GM10266 (cell line): ENCODE measurements around the gene CHAF1B.
"Not testable (repeated sequence)": the region's sequence is repeated elsewhere in the genome, so short reads cannot be mapped to it uniquely, and the experiment has no call there.

Source experiments
- DNase-seq: peaks from one replicate; pipeline ENCODE4 v3.0.0; 2012; ENCODE audit errors: extremely low spot score
- CTCF ChIP-seq: IDR thresholded peaks from 2 replicates; pipeline ENCODE4 v1.5.1; 2012; ENCODE audit warnings: mild to moderate bottlenecking, low read depth; ENCODE audit not compliant: control insufficient read depth, insufficient read depth; ENCODE audit errors: missing control alignments

Gene CHAF1B

GRCh38 chr21:36379251-36379650 is 5.9 kb upstream of the CHAF1B start:
- no peak for DNase-seq
- no peak for TF ChIP-seq CTCF

DNA sequence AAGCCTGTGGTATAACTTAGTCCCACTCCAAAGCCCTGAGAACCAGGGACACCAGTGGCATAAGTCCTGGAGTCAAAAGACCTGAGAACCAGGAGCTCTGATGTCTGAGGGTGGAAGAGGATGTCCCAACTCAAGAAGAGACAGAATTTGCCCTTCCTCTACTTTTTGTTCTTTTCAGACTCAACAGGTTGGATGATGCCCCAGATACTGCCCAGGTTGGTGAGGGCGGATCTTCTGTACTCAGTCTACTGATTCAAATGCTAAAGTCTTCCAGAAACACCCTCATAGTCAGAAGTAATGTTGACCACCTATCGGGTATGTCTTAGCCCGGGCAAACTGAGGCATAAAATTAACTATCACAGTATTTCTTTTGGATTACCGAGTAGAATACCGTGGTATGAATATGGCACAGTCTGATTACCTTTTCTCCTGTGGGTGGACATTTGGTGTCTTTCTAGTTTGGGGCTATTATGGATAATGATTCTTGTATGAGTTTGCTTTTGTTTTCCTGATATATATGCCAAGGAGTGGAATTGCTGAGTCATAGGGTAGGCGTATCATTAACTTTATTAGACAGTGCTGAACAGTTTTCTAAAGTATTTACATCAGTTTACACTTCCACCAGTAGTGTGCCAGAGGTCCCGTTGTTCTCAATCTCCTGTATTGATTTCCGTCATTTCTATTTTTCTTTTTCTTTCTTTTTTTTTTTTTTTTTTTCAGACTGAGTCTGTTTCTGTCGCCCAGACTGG is 3.2 kb upstream of the CHAF1B start:
- TF ChIP-seq CTCF = no peak
- DNase-seq = no peak

DNA sequence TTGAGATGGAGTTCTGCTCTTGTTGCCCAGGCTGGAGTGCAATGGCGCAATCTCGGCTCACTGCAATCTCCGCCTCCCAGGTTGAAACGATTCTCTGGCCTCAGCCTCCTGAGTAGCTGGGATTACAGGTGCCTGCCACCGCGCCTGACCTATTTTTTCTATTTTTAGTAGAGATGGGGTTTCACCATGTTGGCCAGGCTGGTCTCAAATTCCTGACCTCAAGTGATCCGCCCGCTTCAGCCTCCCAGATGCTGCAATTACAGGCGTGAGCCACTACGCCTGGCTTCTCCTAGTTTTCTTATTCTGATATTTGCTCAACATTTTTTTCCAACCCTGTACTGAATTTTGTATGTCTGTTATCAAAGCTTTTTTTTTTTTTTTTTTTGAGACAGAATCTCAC is 2.5 kb upstream of the CHAF1B start:
- DNase-seq = not testable (repeated sequence)

- no peak for DNase-seq
- TF ChIP-seq CTCF = no peak
Measured at GRCh38 chr21:36384885-36385232, 333 bp upstream of the CHAF1B start.

GRCh38 chr21:36386031-36386642 is 945 bp downstream of the CHAF1B start:
- TF ChIP-seq CTCF = no peak
- DNase-seq = no peak

DNA sequence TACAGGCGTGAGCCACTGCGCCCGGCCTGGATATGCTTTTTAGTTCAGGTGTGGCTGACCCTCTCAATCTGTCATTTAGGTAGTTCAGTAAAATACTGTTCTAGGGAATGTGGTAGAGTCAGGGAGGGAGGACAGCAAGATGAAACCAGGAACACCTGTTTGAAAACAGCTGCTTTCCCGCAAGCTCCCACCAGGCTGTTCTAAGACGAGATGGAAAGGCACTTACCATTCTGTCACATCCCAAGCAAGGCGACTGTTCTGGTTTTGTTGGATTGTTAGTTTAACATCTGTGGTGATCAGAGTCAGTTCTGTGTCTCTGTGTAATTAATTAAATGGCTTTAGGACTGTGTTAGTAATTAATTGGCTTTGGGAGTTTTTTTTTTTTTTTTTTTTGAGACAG is 2.9 kb downstream of the CHAF1B start:
- TF ChIP-seq CTCF = no peak
- DNase-seq = no peak

GRCh38 chr21:36388835-36389234 is 3.6 kb downstream of the CHAF1B start:
- TF ChIP-seq CTCF = no peak
- DNase-seq = no peak

- DNase-seq = not testable (repeated sequence)
Measured at GRCh38 chr21:36391649-36392048, 6.5 kb downstream of the CHAF1B start.
